HG02938 (cell line): ENCODE data around the gene TPM4.
"Not testable (repeated sequence)": the region's sequence is repeated elsewhere in the genome, so short reads cannot be mapped to it uniquely, and the experiment has no call there.

Source experiments
- ATAC-seq: cut with Tn5 transposase; IDR thresholded peaks from one replicate; pipeline ENCODE4 v1.9.1; 2021; ENCODE audit warnings: mild to moderate bottlenecking, moderate library complexity; ENCODE audit not compliant: unreplicated experiment

Gene TPM4

DNA sequence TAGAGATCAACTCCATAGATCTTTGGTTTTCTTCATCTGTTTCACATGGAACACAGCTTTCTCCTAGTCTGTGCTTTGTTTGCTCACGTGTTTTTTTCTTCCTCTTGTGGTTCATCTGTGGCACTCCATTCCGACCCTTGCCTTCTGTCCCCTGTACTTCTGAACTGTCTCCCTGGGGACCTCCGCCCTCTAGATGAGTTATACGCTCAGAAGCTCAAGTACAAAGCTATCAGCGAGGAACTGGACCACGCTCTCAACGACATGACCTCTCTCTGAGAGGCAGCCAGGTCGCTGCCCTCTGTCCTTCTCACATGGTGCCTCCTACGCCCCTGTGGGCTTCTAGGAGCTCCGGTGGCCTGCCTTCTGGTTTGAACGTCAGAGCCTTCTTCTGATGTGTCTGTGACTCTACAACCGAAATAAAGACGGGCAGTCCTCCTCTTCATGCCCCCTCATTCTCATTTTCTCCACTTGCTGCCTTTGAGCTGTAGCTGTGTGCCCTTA lies 18.8 kb downstream of the TPM4 start:
- ATAC-seq: no peak

DNA sequence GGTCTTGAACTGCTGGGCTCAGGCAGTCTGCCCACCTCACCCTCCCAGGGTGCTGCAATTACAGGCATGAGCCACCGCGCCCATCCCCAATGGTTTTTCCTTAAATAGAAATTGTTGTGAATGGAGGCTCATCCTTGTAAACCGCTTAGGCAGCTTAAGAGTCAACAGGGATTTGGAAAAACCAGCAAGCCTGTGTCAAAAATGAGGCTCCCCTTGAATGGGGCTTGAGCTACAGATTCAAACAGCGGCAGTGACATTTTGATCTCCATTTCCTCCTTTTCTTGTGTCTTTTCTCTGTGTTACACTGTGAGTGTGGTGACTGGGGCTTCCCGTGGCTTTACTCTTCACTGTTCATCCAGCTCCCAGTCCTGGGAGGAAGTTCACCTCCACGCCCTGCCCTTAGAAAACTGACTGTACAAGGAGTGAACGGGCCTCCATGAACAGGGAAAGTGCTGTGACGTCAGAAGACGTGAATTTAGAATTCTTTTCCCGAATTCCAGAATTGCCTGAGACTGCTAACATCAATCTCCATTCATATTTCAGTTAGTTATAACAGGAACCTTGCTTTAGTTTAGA lies 20.1 kb downstream of the TPM4 start:
- no peak for ATAC-seq

DNA sequence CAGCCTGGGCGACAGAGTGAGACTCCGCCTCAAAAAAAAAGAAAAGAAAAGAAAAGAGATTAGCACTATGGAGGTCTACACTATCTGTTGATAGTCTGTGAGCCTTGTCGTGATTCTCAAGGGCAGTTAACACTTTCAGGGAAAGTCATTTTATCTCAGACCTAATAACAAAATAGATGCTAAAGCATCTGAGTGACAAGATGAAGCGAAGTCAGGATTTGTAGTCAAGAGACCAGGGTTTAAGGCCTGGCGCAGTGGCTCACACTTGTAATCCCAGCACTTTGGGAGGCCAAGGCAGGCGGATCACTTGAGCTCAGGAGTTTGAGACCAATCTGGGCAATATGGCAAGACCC lies 22.1 kb downstream of the TPM4 start:
- no peak for ATAC-seq

- no peak for ATAC-seq
These were observed 22.5 kb downstream of the TPM4 start for GRCh38 chr19:16098821-16099220.

DNA sequence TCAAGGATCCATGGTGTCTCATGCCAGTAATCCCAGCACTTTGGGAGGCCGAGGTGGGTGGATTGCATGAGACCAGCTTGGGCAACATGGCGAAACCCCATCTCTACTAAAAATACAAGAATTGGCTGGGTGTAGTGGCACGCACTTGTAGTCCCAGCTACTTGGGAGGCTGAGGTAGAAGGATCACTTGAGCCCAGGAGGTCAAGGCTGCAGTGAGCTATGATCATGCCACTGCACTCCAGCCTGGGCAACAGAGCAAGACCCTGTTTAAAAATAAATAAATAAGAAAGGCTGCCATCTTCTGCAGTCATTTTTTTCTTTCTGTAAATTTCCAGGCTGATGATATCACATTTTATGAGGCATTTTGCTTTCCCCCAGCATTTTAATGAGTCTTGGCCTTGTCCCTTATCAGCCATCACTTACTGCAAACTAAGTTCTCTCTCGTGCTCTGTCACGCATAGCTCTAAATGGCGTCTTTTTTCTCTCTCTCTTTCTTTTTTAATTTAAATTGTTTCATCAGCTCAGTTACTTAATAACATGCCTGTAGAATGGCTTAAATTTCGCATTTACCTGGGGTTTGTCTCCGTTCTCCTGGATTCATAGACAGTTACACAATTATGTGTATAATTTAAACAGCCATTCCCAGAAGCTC lies 23.1 kb downstream of the TPM4 start:
- not testable (repeated sequence) for ATAC-seq

GRCh38 chr19:16100524-16100923 lies 24.2 kb downstream of the TPM4 start:
- no peak for ATAC-seq

- no peak for ATAC-seq
These were observed 28.4 kb downstream of the TPM4 start for GRCh38 chr19:16104722-16105121.

GRCh38 chr19:16106121-16106520 lies 29.8 kb downstream of the TPM4 start:
- no peak for ATAC-seq

DNA sequence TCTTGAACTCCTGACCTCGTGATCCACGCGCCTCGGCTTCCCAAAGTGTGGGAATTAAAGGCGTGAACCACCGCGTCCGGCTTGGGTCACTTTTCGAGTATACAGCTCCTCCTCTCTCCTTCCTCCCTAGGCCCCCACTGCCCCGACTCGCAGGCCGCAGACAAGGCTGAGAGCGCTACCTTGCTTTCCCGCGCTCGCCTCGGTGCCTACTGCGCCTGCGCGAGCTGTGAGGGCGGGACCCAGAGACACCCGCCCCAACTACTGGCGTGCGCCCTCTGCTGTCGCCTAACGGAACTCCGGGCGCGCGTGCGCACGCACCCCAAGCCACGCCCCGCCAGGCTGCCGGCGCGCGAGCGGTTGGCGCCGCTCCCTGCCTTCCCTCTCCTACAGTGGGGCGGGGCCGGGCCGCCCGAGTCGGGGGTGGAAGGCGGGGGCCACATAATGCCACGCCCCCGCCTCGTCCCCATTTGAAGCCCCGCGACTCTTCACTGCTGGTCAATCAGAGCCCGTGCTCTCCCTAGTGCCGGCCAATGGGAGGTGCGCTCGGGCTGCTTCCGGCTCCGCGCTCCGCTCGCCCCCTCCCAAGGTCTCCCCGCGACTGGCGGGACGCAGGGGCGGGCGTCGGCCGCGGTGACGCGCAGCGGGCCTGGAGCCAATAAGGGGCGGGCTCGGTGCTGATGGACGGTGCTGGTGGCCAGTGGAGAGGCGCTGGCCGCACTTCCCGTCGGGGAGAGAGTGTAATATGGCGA lies 35.0 kb downstream of the TPM4 start, which contains the start of gene RAB8A:
RAB8A (plus strand) TSS at position 730 of the 749 bp plus-strand sequence; CDS start at position 743, 13 bp downstream.
- ATAC-seq: peak; percentile 82

- no peak for ATAC-seq
These were observed 35.8 kb downstream of the TPM4 start for GRCh38 chr19:16111909-16112752.

GRCh38 chr19:16112778-16113177 lies 36.5 kb downstream of the TPM4 start:
- no peak for ATAC-seq

- no peak for ATAC-seq
These were observed 37.4 kb downstream of the TPM4 start for GRCh38 chr19:16113727-16114126.

DNA sequence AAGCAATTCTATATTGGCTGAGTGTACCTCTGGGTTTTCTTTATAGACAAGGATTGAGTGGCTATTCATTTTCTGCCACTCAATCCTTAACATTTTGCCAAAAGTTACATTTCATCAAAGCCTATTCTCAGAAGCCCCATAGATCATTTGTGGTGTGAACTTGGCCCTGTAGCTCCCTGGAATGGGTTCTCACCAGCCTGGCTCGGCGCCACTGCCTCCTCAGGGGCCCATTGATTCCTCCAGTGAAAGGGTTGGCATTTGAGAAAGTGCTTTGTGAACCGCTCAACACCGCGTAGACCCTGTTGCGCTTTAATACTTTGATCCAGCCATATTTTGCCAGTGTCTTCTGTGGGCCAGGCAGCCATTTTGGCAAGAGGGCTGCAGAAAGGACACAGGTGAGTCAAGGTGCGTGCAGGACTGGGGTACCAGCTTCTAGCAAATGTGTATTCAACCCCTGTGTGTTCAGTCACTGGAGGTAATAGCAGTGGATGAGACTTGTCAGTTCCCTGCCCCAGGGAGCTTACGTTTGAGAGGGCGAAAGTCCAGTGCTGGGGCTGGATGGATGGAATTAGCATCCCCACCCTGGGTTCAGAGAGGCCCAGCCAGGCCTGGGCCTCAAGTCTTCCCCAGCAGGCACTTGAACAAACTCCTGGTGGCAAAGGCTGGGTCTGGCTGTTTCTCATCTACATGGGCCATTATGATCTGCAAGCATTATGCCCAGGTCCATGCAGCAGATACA lies 39.2 kb downstream of the TPM4 start:
- ATAC-seq: no peak

GRCh38 chr19:16116067-16116466 lies 39.8 kb downstream of the TPM4 start:
- ATAC-seq: no peak

DNA sequence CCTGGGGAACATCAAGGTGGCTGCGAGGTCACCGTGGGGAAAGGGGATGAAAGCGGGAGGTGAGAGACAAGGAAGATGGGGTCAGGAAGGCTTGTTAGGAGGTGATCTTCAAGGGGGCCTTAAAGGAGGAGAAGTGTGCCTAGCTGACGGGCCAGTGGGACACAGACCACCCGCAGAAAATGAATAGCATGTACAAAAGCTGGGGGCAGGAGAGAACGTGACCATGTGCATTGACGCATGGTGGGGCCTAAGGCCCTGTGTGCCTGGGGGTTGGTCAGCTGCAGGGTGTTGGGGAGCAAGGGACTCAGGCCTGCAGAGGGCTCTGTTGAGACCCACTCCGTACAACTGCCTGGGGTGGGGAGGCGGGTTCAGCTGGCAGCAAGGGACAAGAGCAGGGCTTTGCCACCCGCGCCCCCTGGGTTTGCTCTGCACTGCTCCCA lies 41.3 kb downstream of the TPM4 start:
- ATAC-seq: no peak

DNA sequence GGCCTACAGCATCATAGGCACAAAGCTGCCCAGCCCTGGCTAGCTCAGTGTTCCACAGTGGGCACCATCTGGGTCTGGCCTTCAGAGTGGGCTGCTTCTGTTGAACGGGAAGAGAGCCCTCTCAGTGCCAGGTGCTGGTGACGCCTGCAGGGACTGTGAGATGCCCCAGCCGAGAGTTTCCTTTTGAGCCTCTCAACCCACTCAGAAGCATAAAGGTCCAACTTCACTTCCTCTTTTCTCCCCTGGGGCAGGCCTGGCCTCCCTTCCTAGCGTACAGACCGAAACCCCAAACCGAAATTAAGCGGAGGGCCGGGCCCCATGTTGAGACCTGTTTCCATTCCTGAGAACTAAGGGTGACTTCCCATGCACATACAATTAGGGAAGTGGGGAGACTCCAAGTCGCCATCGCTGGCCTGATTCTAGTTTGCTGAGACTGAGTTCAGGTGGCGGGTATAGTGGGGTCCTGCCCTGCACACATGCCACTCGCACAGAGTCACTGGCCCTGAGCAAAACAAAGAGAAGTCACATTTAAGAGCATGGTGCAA lies 42.3 kb downstream of the TPM4 start:
- peak; percentile 81 for ATAC-seq

DNA sequence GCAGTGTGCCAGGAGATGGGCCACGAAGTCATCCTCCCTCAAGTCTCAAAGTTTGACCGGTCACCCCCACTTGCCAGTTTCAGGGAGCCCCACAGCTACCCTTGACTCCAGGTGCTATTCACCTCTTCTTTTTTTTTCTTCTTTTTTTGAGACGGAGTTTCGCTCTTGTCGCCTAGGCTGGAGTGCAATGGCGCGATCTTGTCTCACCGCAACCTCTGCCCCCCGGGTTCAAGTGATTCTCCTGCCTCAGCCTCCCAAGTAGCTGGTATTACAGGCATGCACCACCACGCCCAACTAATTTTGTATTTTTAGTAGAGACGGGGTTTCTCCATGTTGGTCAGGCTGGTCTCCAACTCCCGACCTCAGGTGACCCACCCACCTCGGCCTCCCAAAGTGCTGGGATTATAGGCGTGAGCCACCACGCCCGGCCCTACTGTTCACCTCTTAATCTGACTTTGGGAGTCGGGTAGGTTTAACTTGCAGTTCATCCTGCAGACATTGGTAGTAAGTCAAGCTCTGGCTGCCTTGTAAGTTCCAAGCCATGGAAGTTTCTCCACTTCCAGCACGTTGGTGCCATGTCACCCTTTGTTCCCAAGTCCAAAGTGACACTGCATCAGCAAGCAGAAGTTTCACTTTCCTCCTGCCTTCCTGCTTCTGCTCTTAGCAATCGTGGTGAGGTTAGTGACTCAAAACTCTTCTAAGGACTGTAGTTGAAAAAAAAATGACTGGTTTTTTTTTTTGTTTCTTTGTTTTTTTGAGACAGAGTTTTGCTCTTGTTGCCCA lies 43.0 kb downstream of the TPM4 start:
- peak; percentile 2 for ATAC-seq

DNA sequence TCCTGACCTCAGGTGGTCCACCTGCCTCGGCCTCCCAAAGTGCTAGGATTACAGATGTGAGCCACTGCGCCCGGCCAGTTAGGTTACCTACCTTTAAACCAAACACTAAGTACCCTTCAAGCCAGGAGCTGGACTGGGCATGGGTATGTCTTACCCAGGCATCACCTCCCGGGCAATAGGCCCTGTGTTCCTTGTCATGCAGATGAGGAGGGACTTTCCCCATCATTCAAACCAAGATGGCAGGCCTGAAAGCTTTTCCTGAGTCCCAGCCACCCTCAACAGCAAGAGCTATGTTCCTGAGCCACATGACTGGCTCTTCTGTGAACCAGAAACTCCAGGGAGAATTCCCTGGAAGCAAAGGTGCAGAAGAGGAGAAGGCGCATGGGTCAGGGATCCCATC lies 44.8 kb downstream of the TPM4 start:
- no peak for ATAC-seq

DNA sequence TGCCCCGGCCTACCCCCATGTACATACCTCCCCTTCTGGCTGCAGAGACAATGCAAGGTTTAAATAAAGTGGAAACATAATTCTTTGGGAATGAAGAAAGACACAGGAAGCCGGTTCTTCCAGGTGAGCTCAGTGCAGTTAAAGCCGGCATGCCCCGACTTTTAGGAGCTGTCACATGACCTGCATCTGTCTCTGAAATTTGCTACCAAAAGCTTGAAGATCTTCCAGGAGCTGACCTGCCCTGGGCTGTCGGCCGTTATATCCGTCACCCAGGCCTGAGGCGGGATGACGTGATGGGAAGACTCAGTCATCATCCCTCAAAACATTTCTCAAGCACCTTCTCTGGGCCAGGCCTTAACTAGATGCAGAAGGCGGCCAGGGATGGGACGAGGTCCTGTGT lies 45.7 kb downstream of the TPM4 start:
- ATAC-seq: no peak
